GM19023 (cell line): ENCODE measurements around the gene SNTB2.

ENCODE experiments used
- ATAC-seq: cut with Tn5 transposase; IDR thresholded peaks from one replicate; pipeline ENCODE4 v1.9.1; 2021; ENCODE audit warnings: mild to moderate bottlenecking, moderate library complexity; ENCODE audit not compliant: unreplicated experiment

Gene SNTB2

GRCh38 chr16:69330286-69331109 is 143.5 kb downstream of the SNTB2 start, which contains the start of gene PDF:
TSS of gene PDF (minus strand) at chr16:69330588. CDS start at chr16:69330570, 18 bp downstream.
- peak; percentile 93 for ATAC-seq

- ATAC-seq = no peak
These were observed 147.7 kb downstream of the SNTB2 start for GRCh38 chr16:69334696-69335095.

- ATAC-seq = no peak
These were observed 151.8 kb downstream of the SNTB2 start for GRCh38 chr16:69338557-69339288.

GRCh38 chr16:69339289-69340094 is 152.5 kb downstream of the SNTB2 start, which contains the start of the genes COG8 and NIP7:
TSS of gene COG8 (minus strand) at chr16:69339564. CDS start at chr16:69339552, 12 bp downstream.
TSS of gene NIP7 (plus strand) at chr16:69339772. CDS start at chr16:69339830, 58 bp downstream.
- ATAC-seq = peak; percentile 92

GRCh38 chr16:69340095-69340644 is 153.2 kb downstream of the SNTB2 start:
- ATAC-seq = no peak

GRCh38 chr16:69344171-69344570 is 157.2 kb downstream of the SNTB2 start:
- no peak for ATAC-seq

GRCh38 chr16:69345923-69346322 is 159.0 kb downstream of the SNTB2 start:
- no peak for ATAC-seq

GRCh38 chr16:69346683-69347082 is 159.7 kb downstream of the SNTB2 start:
- ATAC-seq = no peak

- ATAC-seq = no peak
These were observed 161.3 kb downstream of the SNTB2 start for GRCh38 chr16:69348222-69348621.

- no peak for ATAC-seq
These were observed 162.6 kb downstream of the SNTB2 start for GRCh38 chr16:69349536-69349935.

- no peak for ATAC-seq
These were observed 163.7 kb downstream of the SNTB2 start for GRCh38 chr16:69350536-69351133.

- ATAC-seq = no peak
These were observed 164.5 kb downstream of the SNTB2 start, which contains the start of gene TMED6 for GRCh38 chr16:69351309-69352027. TSS of gene TMED6 (minus strand) at chr16:69351786. CDS start at chr16:69351753, 33 bp downstream.
